Raji (cell line): ENCODE results near the gene DYSF.

Experiments used
- POLR2A ChIP-seq: IDR thresholded peaks from 2 replicates; pipeline ENCODE4 v1.6.1; 2011; ENCODE audit warnings: low read depth, low read length, control low read depth; ENCODE audit not compliant: insufficient read depth

The DYSF gene

DNA sequence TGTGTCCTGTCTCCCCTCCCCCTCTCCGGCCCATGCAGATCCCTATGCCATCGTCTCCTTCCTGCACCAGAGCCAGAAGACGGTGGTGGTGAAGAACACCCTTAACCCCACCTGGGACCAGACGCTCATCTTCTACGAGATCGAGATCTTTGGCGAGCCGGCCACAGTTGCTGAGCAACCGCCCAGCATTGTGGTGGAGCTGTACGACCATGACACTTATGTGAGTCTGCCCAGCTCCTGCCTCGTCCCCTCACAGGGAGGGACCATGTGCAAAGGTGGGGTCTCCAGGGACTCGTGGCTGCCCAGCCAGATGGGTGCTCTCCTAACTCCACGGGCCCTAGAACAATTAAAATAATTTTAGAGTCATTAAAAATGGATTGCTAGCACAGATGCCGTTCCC lies 145.2 kb downstream of the DYSF start:
- no peak for TF ChIP-seq POLR2A

- no peak for TF ChIP-seq POLR2A
Observed at GRCh38 chr2:71599038-71599437, 145.7 kb downstream of the DYSF start.

GRCh38 chr2:71599646-71600236 lies 146.4 kb downstream of the DYSF start:
- no peak for TF ChIP-seq POLR2A

DNA sequence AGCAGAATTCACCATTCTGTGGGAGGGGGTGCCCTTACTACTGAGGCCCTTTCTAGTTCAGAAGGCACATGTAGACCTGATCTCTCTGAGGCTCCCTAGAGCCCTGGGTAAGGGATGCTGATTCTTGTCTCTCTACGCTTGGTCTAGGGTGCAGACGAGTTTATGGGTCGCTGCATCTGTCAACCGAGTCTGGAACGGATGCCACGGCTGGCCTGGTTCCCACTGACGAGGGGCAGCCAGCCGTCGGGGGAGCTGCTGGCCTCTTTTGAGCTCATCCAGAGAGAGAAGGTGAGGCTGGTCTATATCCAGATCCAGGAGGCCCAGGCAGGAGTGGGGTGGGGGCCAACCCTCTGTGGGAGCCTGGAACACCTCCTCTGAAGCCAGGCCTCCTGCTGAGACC lies 147.2 kb downstream of the DYSF start:
- no peak for TF ChIP-seq POLR2A

GRCh38 chr2:71601136-71602114 lies 148.1 kb downstream of the DYSF start:
- no peak for TF ChIP-seq POLR2A

DNA sequence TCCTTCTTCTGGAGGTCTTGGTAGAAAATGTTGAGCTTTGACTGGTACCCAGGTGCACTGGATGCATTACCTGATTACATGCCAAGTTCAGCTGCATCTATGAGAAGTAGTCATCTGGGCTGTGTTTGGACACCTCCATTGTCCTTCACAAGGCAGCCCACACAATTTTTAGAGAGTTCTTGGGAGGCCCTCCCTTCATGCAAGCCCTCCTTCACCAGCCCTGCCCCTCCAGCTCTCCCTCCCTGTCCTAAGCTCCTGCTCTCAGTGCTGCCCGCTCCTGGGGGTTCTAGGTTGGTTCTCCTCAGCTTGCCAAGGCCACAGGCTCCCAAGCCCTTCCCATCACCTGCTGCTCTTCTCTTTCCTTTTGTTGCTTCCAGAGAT lies 148.7 kb downstream of the DYSF start:
- TF ChIP-seq POLR2A = no peak

DNA sequence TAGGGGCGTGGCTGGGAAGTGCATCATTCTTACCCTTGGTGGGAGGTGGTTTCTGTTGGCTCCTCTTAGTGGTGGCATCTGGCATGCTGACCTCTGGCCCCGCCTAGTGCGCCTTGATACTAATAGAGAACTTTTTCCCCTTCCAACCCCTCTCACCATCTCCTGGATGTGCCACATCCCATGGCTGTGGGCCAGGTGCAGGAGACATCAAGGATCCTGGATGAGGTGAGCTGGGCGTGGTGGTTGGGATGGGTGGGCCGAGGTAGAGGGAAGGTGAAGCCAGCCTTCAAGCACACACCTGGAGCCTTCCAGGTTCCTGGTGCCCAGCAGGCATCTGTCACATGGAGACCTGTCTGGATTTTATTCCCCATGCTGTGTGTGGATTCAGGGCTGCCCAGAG lies 149.2 kb downstream of the DYSF start:
- TF ChIP-seq POLR2A = no peak

- no peak for TF ChIP-seq POLR2A
Observed at GRCh38 chr2:71603311-71603811, 150.0 kb downstream of the DYSF start.

GRCh38 chr2:71603851-71604725 lies 150.7 kb downstream of the DYSF start:
- no peak for TF ChIP-seq POLR2A

DNA sequence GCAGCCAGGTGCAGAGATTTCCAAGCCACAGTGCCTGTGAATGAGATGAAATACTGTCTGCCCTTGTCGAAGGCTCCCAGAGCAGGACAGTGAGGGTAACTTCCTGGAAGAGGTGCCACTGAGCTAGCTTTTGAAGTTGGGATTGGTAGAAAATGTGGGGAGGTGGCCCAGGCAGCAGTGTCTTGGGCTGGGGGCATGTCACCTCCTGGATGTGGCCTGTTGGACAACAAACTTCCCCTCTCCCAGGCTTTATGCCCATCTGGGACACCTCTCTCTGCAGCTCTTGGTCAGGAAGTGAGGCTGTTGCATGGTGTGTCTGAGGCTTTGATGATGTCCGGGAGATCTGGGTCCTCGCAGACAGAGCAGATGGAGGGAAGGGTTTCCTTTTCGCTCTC lies 151.4 kb downstream of the DYSF start:
- TF ChIP-seq POLR2A = no peak

DNA sequence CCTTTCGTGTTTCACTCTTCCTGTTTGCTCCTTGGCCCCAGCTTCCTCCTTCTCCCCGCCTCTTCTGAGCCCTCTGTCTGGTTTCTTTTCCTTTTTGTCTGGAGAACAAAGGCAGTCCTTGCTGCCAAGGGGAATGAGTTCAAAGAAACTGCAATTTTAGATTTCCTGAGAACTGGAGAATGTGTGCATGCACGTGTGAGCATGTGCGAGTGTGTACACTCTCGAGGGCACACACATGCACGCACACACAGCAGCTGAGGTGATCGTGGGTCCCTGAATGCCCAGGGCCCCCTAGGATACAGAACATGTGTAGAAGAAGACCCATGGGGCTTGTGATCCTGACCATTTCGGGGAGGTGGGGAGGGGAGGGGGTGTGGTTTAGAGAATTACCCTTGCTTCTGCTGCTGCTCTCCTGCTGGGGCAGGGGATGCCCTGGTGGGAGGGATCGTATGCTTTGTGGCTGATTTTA lies 151.8 kb downstream of the DYSF start:
- no peak for TF ChIP-seq POLR2A

DNA sequence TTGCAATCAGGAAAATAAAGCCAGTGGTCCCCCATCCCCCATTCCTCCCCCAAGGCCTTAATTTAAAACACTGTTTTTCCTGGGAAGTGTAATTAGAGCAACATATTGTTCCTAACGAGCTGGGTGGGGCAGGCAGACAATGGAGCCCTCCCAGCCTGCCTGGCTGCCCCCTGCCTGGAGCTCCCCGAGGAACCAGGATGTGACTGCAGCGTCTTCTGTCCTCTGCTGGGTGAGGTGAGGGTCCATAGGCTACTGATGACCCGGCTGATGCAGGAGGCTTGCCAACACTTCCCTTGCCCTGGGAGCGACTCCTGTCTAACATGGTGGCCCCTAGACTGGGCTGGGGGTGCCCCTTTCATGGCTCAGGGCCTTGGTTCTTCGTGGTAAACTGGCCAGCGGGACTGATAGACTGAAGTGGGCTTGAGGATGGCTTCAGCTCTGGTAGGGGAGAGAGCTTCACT lies 152.4 kb downstream of the DYSF start:
- no peak for TF ChIP-seq POLR2A

- TF ChIP-seq POLR2A = no peak
Observed at GRCh38 chr2:71606244-71606643, 152.9 kb downstream of the DYSF start.

DNA sequence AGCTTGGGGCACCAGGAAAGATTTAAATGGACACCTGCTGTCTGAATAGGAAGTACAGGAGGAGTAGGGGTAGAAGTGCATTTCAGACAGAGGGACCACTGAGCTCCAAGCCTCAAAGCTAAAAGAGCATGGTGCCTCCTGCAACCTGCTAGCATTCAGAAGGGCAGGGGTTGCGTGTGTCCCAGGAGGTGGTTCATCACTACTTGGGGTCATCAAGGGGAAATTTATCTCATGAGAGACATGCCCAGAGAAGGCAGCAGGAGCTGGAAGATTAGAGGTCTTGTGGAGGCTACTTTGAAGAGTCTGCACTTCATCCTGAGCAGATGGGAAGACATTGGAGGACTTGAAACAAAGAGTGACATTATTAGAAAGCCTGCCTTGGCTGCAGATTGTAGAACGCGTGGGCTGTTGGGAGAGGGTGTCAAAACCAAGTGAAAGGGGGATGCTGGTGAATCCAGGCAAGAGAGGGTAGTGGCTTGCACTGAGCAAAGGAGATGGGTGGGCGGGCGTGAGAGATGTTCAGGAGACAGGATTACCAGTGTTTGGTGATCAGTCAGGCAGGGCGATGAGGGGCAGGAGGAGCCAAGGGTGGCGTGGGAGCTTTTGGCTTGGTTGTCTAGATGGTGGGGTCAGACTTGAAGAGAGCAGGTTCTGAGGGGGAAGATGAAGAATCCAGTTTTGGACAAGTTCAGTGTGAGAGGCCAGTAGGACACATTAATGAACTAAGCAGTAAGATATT lies 154.0 kb downstream of the DYSF start:
- TF ChIP-seq POLR2A = no peak
